Measurements from ENCODE around the gene ARG2. TPM values are rescaled to one million over a fixed set of nuclear protein-coding genes. Genes with fewer than 3 reads are reported as not detected.

The ARG2 gene
- total RNA-seq, 1 experiment from 2014 or later: 35.6 TPM

DNA sequence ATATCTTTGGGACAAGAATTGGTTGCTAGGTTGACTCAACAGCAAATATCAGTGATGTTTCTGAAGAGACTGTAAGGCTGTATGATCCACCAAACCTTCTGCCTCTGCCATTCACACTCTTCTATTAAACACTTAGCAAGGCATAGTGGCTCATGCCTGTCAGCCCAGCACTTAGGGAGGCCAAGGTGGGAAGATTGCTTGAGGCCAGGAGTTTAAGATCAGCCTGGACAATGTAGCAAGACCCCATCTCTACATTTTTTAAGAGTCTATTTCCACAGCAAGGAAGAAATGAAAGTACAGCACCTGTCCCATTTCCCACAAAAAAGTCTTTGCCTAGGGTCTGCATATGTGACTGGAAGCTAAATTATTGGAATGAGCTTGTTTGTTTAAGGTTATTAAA lies 7.8 kb downstream of the ARG2 start:
- CTCF ChIA-PET: no interaction called here
- TF ChIP-seq EZH2 (IDR thresholded peaks at IDR 0.05; ENCODE audit: borderline replicate concordance, low read depth, low read length, poor library complexity, severe bottlenecking): no peak
- TF ChIP-seq, protein P1, sequence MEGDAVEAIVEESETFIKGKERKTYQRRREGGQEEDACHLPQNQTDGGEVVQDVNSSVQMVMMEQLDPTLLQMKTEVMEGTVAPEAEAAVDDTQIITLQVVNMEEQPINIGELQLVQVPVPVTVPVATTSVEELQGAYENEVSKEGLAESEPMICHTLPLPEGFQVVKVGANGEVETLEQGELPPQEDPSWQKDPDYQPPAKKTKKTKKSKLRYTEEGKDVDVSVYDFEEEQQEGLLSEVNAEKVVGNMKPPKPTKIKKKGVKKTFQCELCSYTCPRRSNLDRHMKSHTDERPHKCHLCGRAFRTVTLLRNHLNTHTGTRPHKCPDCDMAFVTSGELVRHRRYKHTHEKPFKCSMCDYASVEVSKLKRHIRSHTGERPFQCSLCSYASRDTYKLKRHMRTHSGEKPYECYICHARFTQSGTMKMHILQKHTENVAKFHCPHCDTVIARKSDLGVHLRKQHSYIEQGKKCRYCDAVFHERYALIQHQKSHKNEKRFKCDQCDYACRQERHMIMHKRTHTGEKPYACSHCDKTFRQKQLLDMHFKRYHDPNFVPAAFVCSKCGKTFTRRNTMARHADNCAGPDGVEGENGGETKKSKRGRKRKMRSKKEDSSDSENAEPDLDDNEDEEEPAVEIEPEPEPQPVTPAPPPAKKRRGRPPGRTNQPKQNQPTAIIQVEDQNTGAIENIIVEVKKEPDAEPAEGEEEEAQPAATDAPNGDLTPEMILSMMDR (conservative IDR thresholded peaks at IDR 0.05; ENCODE audit: low read depth, low read length): no peak
- POLR2A ChIA-PET (ENCODE audit: low non-redundant PET): interaction anchor here (0.5 kb wide), 1 partner anchor 8 kb away, joined by 3 read pairs; no protein-coding TSS in a partner anchor
- Histone ChIP-seq H3K4me1 (ENCODE audit: insufficient read depth, low read length, poor library complexity, severe bottlenecking) (peaks cover 9% of the 10 kb centered on the region), H3K36me3 (ENCODE audit: insufficient read depth, low read length, poor library complexity, severe bottlenecking) (no peaks in the 10 kb centered on the region), H3K4me3 (ENCODE audit: low read depth, low read length, poor library complexity, severe bottlenecking) (no peak overlapping the region), H3K27ac (ENCODE audit: low read depth, low read length, poor library complexity, severe bottlenecking) (no peak overlapping the region), H3K9me3 (ENCODE audit: low read depth, low read length, poor library complexity, severe bottlenecking) (no peaks in the 10 kb centered on the region), H3K27me3 (replicated peaks; ENCODE audit: insufficient read depth, low read depth, low read length, poor library complexity) (no peaks in the 10 kb centered on the region)
- DNase-seq (ENCODE audit: low spot score): no peak
- no TSS peak for BruUV-seq (replicated peaks)
- intact Hi-C loops (cut with micrococcal nuclease; ENCODE audit: unreplicated experiment): no loop called here

DNA sequence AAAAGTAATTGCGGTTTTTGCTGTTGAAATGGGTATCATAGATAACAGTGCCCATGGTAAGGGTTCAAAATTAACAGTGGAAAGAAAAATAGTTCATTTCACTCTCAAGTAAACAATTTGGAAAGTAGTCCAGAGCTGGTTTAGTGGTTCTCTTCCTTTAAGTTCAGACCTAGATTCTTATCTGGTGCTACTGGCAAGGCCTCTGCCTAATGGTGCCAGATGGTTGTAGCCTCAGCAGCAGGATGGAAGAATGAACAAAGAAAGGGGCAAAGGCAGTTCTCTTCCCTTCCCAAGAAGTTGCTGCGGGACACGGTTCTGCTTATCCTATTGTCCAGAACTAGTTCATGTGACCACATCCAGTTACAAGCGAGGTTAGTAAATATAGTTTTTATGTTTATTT lies 10.5 kb downstream of the ARG2 start:
- H3K27ac ChIP-seq (ENCODE audit: low read depth, low read length, poor library complexity, severe bottlenecking): no peak overlapping the region
- intact Hi-C loops (cut with micrococcal nuclease; ENCODE audit: unreplicated experiment): no loop called here
- H3K4me3 ChIP-seq (ENCODE audit: low read depth, low read length, poor library complexity, severe bottlenecking): no peak overlapping the region
- no peaks in the 10 kb centered on the region for H3K27me3 ChIP-seq (replicated peaks; ENCODE audit: insufficient read depth, low read depth, low read length, poor library complexity)
- no peaks in the 10 kb centered on the region for H3K4me1 ChIP-seq (ENCODE audit: insufficient read depth, low read length, poor library complexity, severe bottlenecking)
- no peaks in the 10 kb centered on the region for H3K9me3 ChIP-seq (ENCODE audit: low read depth, low read length, poor library complexity, severe bottlenecking)
- no peak for DNase-seq (ENCODE audit: low spot score)
- no peaks in the 10 kb centered on the region for H3K36me3 ChIP-seq (ENCODE audit: insufficient read depth, low read length, poor library complexity, severe bottlenecking)
- ChIA-PET CTCF (no interaction called here), POLR2A (ENCODE audit: low non-redundant PET) (no interaction called here)
- no peak for TF ChIP-seq EZH2 (IDR thresholded peaks at IDR 0.05; ENCODE audit: borderline replicate concordance, low read depth, low read length, poor library complexity, severe bottlenecking)
- TF ChIP-seq, protein P1 (conservative IDR thresholded peaks at IDR 0.05; ENCODE audit: low read depth, low read length): no peak
- BruUV-seq (replicated peaks): no TSS peak

GRCh38 chr14:67630938-67631337 lies 11.2 kb downstream of the ARG2 start:
- POLR2A ChIA-PET (ENCODE audit: low non-redundant PET): interaction anchor here (0.5 kb wide), 1 partner anchor 30 kb away, joined by 17 read pairs; no protein-coding TSS in a partner anchor
- intact Hi-C loops (cut with micrococcal nuclease; ENCODE audit: unreplicated experiment): no loop called here
- Histone ChIP-seq H3K4me3 (ENCODE audit: low read depth, low read length, poor library complexity, severe bottlenecking) (no peak overlapping the region), H3K27me3 (replicated peaks; ENCODE audit: insufficient read depth, low read depth, low read length, poor library complexity) (no peaks in the 10 kb centered on the region), H3K36me3 (ENCODE audit: insufficient read depth, low read length, poor library complexity, severe bottlenecking) (no peaks in the 10 kb centered on the region), H3K4me1 (ENCODE audit: insufficient read depth, low read length, poor library complexity, severe bottlenecking) (peaks cover 1% of the 10 kb centered on the region), H3K9me3 (ENCODE audit: low read depth, low read length, poor library complexity, severe bottlenecking) (no peaks in the 10 kb centered on the region), H3K27ac (ENCODE audit: low read depth, low read length, poor library complexity, severe bottlenecking) (no peak overlapping the region)
- CTCF ChIA-PET: no interaction called here
- DNase-seq (ENCODE audit: low spot score): no peak
- no TSS peak for BruUV-seq (replicated peaks)
- TF ChIP-seq EZH2 (IDR thresholded peaks at IDR 0.05; ENCODE audit: borderline replicate concordance, low read depth, low read length, poor library complexity, severe bottlenecking): no peak
- TF ChIP-seq, protein P1 (conservative IDR thresholded peaks at IDR 0.05; ENCODE audit: low read depth, low read length): no peak

Measured in A673 (cell line).